K562 (cell line): Measurements from ENCODE around the gene LGALS8. TPM values are rescaled to one million over a fixed set of nuclear protein-coding genes. Genes with fewer than 3 reads are reported as not detected.

ENCODE experiments used
- CEBPG ChIP-seq, 3 experiments: fragments of 200-800 bp in 1 of 3; sonication (Bioruptor generic) in 1 of 3; sonication (generic) in 1 of 3; formaldehyde crosslinking in 1 of 3; IDR thresholded peaks in 2 of 3; conservative IDR thresholded peaks in 1 of 3; 2 replicates each; pipeline versions ENCODE4 v1.6.1 to v1.8.0; 2016 to 2022; ENCODE audit warnings: missing compliant biosample characterization in 2 of 3, missing genetic modification characterization in 2 of 3, mild to moderate bottlenecking in 1 of 3, missing genetic modification reagents in 1 of 3
- NFRKB ChIP-seq: fragments of 450-650 bp; IDR thresholded peaks from 2 replicates; pipeline ENCODE4 v1.6.1; 2016; ENCODE audit warnings: low read depth
- NUFIP1 ChIP-seq: fragments of 450-650 bp; IDR thresholded peaks from 2 replicates; pipeline ENCODE4 v1.6.1; 2018; ENCODE audit not compliant: partially characterized antibody
- PATZ1 ChIP-seq: fragments of 250-450 bp; sonication (Bioruptor Pico); IDR thresholded peaks from 2 replicates; pipeline ENCODE4 v1.5.0; 2020; ENCODE audit warnings: mild to moderate bottlenecking, borderline replicate concordance
- PCBP1 ChIP-seq: fragments of 200-400 bp; formaldehyde crosslinking; IDR thresholded peaks from 2 replicates; pipeline ENCODE4 v1.6.1; 2018; ENCODE audit warnings: mild to moderate bottlenecking, low read depth, low read length; ENCODE audit not compliant: poor library complexity, severe bottlenecking
- THRA ChIP-seq: fragments of 450-650 bp; IDR thresholded peaks from 2 replicates; pipeline ENCODE4 v1.6.1; 2017; ENCODE audit warnings: mild to moderate bottlenecking, moderate library complexity
- ZBTB40 ChIP-seq, 2 experiments: fragments of 450-650 bp in 1 of 2; sonication (generic) in 1 of 2; formaldehyde crosslinking in 1 of 2; IDR thresholded peaks; 2 replicates each; pipeline versions ENCODE4 v1.7.1 to v1.9.0; 2016 to 2022; ENCODE audit warnings: inconsistent platforms in 1 of 2, mild to moderate bottlenecking in 1 of 2, missing genetic modification reagents in 1 of 2
- ZNF12 ChIP-seq: sonication (generic); formaldehyde crosslinking; IDR thresholded peaks from 2 replicates; pipeline ENCODE4 v1.4.0; 2020; ENCODE audit warnings: mild to moderate bottlenecking, missing genetic modification reagents
- polyA plus RNA-seq, 8 experiments: library from polyadenylated mRNA; depleted of rRNA in 4 of 8; stranded (reverse) in 5 of 8; unstranded in 3 of 8; fragments of >200 nt; fragmentation: Nextera tagmentation in 2 of 8; fragmentation: Illumina TruSeq in 1 of 8; extraction: Ambion mirVana in 2 of 8; extraction: Trizol in 1 of 8; gene quantifications; 2 replicates each; pipeline versions ENCODE4 v1.2.1 to v1.2.3, GENCODE V29; 2011 to 2014; ENCODE audit warnings: inconsistent platforms in 1 of 8, missing spikeins in 1 of 8
- total RNA-seq, 7 experiments: library from RNA; depleted of rRNA in 6 of 7; stranded (reverse); fragments of >200 nt in 6 of 7; fragmentation: Illumina TruSeq in 2 of 7; extraction: Trizol in 2 of 7; gene quantifications; 2 replicates each; pipeline versions ENCODE4 v1.2.1 to v1.2.3, GENCODE V29; 2011 to 2021; ENCODE audit warnings: low replicate concordance in 1 of 7
- TF ChIP-seq, protein P1 (sequence below): IDR thresholded peaks from 2 replicates; pipeline ENCODE4 v1.6.1; 2011; ENCODE audit warnings: borderline replicate concordance, low read depth, mild to moderate bottlenecking, moderate library complexity, low read length; ENCODE audit not compliant: insufficient read depth, poor library complexity, severe bottlenecking

LGALS8 gene
- total and polyA plus RNA-seq, 9 of the 15 experiments (the other 6 are each of a cell fraction or from before 2014, with no cell fraction given), result 57.4 to 87.7 (median 70.3) TPM

GRCh38 chr1:236550961-236551851 lies 27.4 kb downstream of the LGALS8 start (continued):
- TF ChIP-seq ZBTB40 (IDR thresholded peaks at IDR 0.05) (no peak), ZBTB40 (CRISPR knock-in tag; IDR thresholded peaks at IDR 0.05) (no peak), PATZ1 (CRISPR knock-in tag) (peak; percentile 52; the same call in 1 of the 2 replicates), CEBPG (CRISPR knock-in tag; IDR thresholded peaks at IDR 0.05) (no peak), CEBPG (tag; conservative IDR thresholded peaks at IDR 0.05 in 1 of 2, IDR thresholded peaks at IDR 0.05 in 1 of 2) (no peak), THRA (no peak), NUFIP1 (no peak), PCBP1 (no peak), NFRKB (no peak), ZNF12 (CRISPR knock-in tag) (no peak)
- TF ChIP-seq, protein P1, sequence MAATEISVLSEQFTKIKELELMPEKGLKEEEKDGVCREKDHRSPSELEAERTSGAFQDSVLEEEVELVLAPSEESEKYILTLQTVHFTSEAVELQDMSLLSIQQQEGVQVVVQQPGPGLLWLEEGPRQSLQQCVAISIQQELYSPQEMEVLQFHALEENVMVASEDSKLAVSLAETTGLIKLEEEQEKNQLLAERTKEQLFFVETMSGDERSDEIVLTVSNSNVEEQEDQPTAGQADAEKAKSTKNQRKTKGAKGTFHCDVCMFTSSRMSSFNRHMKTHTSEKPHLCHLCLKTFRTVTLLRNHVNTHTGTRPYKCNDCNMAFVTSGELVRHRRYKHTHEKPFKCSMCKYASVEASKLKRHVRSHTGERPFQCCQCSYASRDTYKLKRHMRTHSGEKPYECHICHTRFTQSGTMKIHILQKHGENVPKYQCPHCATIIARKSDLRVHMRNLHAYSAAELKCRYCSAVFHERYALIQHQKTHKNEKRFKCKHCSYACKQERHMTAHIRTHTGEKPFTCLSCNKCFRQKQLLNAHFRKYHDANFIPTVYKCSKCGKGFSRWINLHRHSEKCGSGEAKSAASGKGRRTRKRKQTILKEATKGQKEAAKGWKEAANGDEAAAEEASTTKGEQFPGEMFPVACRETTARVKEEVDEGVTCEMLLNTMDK, result no peak
